Panc1 (cell line): ENCODE results near the gene KIF26A.

Experiments used
- POLR2AphosphoS5 ChIP-seq: IDR thresholded peaks from 2 replicates; pipeline ENCODE4 v1.6.1; 2012; ENCODE audit warnings: mild to moderate bottlenecking, low read depth, low read length, moderate library complexity
- TCF7L2 ChIP-seq: IDR thresholded peaks from 2 replicates; pipeline ENCODE4 v1.6.1; 2011; ENCODE audit warnings: mild to moderate bottlenecking, low read depth, low read length, inconsistent platforms
- TF ChIP-seq, protein P1 (sequence below): fragments of 450-650 bp; IDR thresholded peaks from 2 replicates; pipeline ENCODE4 v1.5.1; 2017; ENCODE audit warnings: mild to moderate bottlenecking
- TF ChIP-seq, protein P2 (sequence below), 2 experiments: IDR thresholded peaks; 2 replicates each; pipeline ENCODE4 v1.6.1; 2011 to 2012; ENCODE audit warnings: low read depth in 2 of 2, control low read depth in 1 of 2, low read length in 1 of 2, mild to moderate bottlenecking in 1 of 2, moderate library complexity in 1 of 2; ENCODE audit not compliant: insufficient read depth in 1 of 2

- TF ChIP-seq, protein P1, sequence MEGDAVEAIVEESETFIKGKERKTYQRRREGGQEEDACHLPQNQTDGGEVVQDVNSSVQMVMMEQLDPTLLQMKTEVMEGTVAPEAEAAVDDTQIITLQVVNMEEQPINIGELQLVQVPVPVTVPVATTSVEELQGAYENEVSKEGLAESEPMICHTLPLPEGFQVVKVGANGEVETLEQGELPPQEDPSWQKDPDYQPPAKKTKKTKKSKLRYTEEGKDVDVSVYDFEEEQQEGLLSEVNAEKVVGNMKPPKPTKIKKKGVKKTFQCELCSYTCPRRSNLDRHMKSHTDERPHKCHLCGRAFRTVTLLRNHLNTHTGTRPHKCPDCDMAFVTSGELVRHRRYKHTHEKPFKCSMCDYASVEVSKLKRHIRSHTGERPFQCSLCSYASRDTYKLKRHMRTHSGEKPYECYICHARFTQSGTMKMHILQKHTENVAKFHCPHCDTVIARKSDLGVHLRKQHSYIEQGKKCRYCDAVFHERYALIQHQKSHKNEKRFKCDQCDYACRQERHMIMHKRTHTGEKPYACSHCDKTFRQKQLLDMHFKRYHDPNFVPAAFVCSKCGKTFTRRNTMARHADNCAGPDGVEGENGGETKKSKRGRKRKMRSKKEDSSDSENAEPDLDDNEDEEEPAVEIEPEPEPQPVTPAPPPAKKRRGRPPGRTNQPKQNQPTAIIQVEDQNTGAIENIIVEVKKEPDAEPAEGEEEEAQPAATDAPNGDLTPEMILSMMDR = no peak
- TF ChIP-seq POLR2AphosphoS5 = no peak
- no peak for TF ChIP-seq TCF7L2
- TF ChIP-seq, protein P2, sequence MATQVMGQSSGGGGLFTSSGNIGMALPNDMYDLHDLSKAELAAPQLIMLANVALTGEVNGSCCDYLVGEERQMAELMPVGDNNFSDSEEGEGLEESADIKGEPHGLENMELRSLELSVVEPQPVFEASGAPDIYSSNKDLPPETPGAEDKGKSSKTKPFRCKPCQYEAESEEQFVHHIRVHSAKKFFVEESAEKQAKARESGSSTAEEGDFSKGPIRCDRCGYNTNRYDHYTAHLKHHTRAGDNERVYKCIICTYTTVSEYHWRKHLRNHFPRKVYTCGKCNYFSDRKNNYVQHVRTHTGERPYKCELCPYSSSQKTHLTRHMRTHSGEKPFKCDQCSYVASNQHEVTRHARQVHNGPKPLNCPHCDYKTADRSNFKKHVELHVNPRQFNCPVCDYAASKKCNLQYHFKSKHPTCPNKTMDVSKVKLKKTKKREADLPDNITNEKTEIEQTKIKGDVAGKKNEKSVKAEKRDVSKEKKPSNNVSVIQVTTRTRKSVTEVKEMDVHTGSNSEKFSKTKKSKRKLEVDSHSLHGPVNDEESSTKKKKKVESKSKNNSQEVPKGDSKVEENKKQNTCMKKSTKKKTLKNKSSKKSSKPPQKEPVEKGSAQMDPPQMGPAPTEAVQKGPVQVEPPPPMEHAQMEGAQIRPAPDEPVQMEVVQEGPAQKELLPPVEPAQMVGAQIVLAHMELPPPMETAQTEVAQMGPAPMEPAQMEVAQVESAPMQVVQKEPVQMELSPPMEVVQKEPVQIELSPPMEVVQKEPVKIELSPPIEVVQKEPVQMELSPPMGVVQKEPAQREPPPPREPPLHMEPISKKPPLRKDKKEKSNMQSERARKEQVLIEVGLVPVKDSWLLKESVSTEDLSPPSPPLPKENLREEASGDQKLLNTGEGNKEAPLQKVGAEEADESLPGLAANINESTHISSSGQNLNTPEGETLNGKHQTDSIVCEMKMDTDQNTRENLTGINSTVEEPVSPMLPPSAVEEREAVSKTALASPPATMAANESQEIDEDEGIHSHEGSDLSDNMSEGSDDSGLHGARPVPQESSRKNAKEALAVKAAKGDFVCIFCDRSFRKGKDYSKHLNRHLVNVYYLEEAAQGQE (IDR thresholded peaks at IDR 0.05; ENCODE audit: insufficient read depth in 1 of 2, low read depth in 2 of 2, low read length in 1 of 2) = no peak
These were observed 8.8 kb upstream of the KIF26A start for GRCh38 chr14:104129556-104129955.
